GM23248 (cell line): ENCODE results near the gene CFP.

ENCODE experiments used
- EZH2 ChIP-seq: fragments of 200-600 bp; sonication (generic); IDR thresholded peaks from 2 replicates; pipeline ENCODE4 v1.6.1; 2018; ENCODE audit warnings: antibody characterized with exemption, mild to moderate bottlenecking; ENCODE audit not compliant: insufficient read depth, poor library complexity, severe bottlenecking
- EZH2phosphoT487 ChIP-seq: fragments of 200-600 bp; sonication (generic); IDR thresholded peaks from 2 replicates; pipeline ENCODE4 v1.6.1; 2018; ENCODE audit warnings: antibody characterized with exemption, moderate library complexity, mild to moderate bottlenecking, low read depth; ENCODE audit not compliant: insufficient read depth

GRCh38 chrX:47658301-47658683 is 28.6 kb upstream of the CFP start:
- TF ChIP-seq EZH2phosphoT487, result no peak
- no peak for TF ChIP-seq EZH2
